HUES64 (cell line): Measurements from ENCODE around the gene ESR1.

Source experiments
- H3K27ac ChIP-seq: 2 replicates; pipeline ENCODE4 v1.7.0; 2013; ENCODE audit warnings: low read depth, low read length, inconsistent platforms
- H3K27me3 ChIP-seq: 2 replicates; pipeline ENCODE4 v1.6.1; 2013; ENCODE audit warnings: mild to moderate bottlenecking, low read length; ENCODE audit not compliant: insufficient read depth
- H3K36me3 ChIP-seq: 2 replicates; pipeline ENCODE4 v1.6.1; 2013; ENCODE audit warnings: mild to moderate bottlenecking, low read length; ENCODE audit not compliant: insufficient read depth
- H3K4me1 ChIP-seq: 2 replicates; pipeline ENCODE4 v1.6.1; 2013; ENCODE audit warnings: mild to moderate bottlenecking, low read length, moderate library complexity; ENCODE audit not compliant: insufficient read depth
- H3K4me3 ChIP-seq: 2 replicates; pipeline ENCODE4 v1.5.1; 2013; ENCODE audit warnings: mild to moderate bottlenecking, low read length, moderate library complexity
- H3K9ac ChIP-seq: 2 replicates; pipeline ENCODE4 v1.6.1; 2013; ENCODE audit warnings: mild to moderate bottlenecking, low read depth, low read length
- H3K9me3 ChIP-seq: 2 replicates; pipeline ENCODE4 v1.6.1; 2013; ENCODE audit warnings: low read depth, low read length; ENCODE audit not compliant: insufficient read depth
- WGBS: fragments of 150-250, 120-280 bp; methylation state at CpG from one replicate; pipeline ENCODE4 v1.1.7; 2013; ENCODE audit warnings: missing lambda C conversion rate; 5-methylcytosine and 5-hydroxymethylcytosine counted together

Gene ESR1

GRCh38 chr6:152166497-152166896 is 359.0 kb downstream of the ESR1 start:
- Histone ChIP-seq H3K4me3 (no peak overlapping the region), H3K9me3 (no peaks in the 10 kb centered on the region), H3K36me3 (no peaks in the 10 kb centered on the region), H3K27me3 (no peaks in the 10 kb centered on the region), H3K9ac (no peak overlapping the region), H3K27ac (no peak overlapping the region), H3K4me1 (peaks cover 3% of the 10 kb centered on the region)
- 89% methylated on average over 4 of the region's 4 CpGs for WGBS

GRCh38 chr6:152166897-152167296 is 359.4 kb downstream of the ESR1 start:
- no peaks in the 10 kb centered on the region for H3K27me3 ChIP-seq
- 96% methylated on average over 4 of the region's 5 CpGs for WGBS
- H3K9ac ChIP-seq = no peak overlapping the region

GRCh38 chr6:152167641-152168603 is 360.4 kb downstream of the ESR1 start:
- Histone ChIP-seq H3K27ac (no peak overlapping the region), H3K4me1 (no peaks in the 10 kb centered on the region), H3K9ac (no peak overlapping the region), H3K9me3 (no peaks in the 10 kb centered on the region), H3K36me3 (no peaks in the 10 kb centered on the region), H3K27me3 (no peaks in the 10 kb centered on the region), H3K4me3 (no peak overlapping the region)
- WGBS = 92% methylated on average over 12 of the region's 13 CpGs

More at GRCh38 chr6:152166897-152167296, 359.4 kb downstream of the ESR1 start:
- Histone ChIP-seq H3K27ac (no peak overlapping the region), H3K36me3 (no peaks in the 10 kb centered on the region), H3K4me1 (no peaks in the 10 kb centered on the region), H3K9me3 (no peaks in the 10 kb centered on the region), H3K4me3 (no peak overlapping the region)

GRCh38 chr6:152170313-152170701 is 362.8 kb downstream of the ESR1 start:
- Histone ChIP-seq H3K27ac (no peak overlapping the region), H3K9ac (no peak overlapping the region), H3K36me3 (no peaks in the 10 kb centered on the region), H3K27me3 (no peaks in the 10 kb centered on the region), H3K4me1 (no peaks in the 10 kb centered on the region), H3K4me3 (no peak overlapping the region), H3K9me3 (no peaks in the 10 kb centered on the region)
- 88% methylated on average over 4 of the region's 4 CpGs for WGBS

GRCh38 chr6:152170702-152171667 is 363.5 kb downstream of the ESR1 start:
- no peaks in the 10 kb centered on the region for H3K27me3 ChIP-seq
- no peaks in the 10 kb centered on the region for H3K9me3 ChIP-seq
- H3K9ac ChIP-seq = no peak overlapping the region
- H3K4me1 ChIP-seq = no peaks in the 10 kb centered on the region
- WGBS = 89% methylated on average over 13 of the region's 13 CpGs
- H3K36me3 ChIP-seq = no peaks in the 10 kb centered on the region
- no peak overlapping the region for H3K4me3 ChIP-seq
- no peak overlapping the region for H3K27ac ChIP-seq

GRCh38 chr6:152173321-152173720 is 365.8 kb downstream of the ESR1 start:
- no peak overlapping the region for H3K4me3 ChIP-seq
- H3K36me3 ChIP-seq = no peaks in the 10 kb centered on the region
- no peaks in the 10 kb centered on the region for H3K27me3 ChIP-seq
- 92% methylated on average over 4 of the region's 4 CpGs for WGBS
- H3K27ac ChIP-seq = no peak overlapping the region
- H3K9me3 ChIP-seq = no peaks in the 10 kb centered on the region
- no peak overlapping the region for H3K9ac ChIP-seq
- no peaks in the 10 kb centered on the region for H3K4me1 ChIP-seq

- H3K4me3 ChIP-seq = no peak overlapping the region
- WGBS = 100% methylated on average over 2 of the region's 2 CpGs
- H3K4me1 ChIP-seq = no peaks in the 10 kb centered on the region
- no peaks in the 10 kb centered on the region for H3K9me3 ChIP-seq
- H3K36me3 ChIP-seq = no peaks in the 10 kb centered on the region
- H3K9ac ChIP-seq = no peak overlapping the region
- no peak overlapping the region for H3K27ac ChIP-seq
- H3K27me3 ChIP-seq = no peaks in the 10 kb centered on the region
These were observed 366.5 kb downstream of the ESR1 start for GRCh38 chr6:152173957-152174356.

- Histone ChIP-seq H3K27ac (no peak overlapping the region), H3K4me3 (no peak overlapping the region), H3K36me3 (no peaks in the 10 kb centered on the region), H3K9ac (no peak overlapping the region), H3K4me1 (no peaks in the 10 kb centered on the region), H3K9me3 (no peaks in the 10 kb centered on the region), H3K27me3 (no peaks in the 10 kb centered on the region)
- WGBS = 87% methylated on average over 4 of the region's 4 CpGs
These were observed 368.8 kb downstream of the ESR1 start for GRCh38 chr6:152176268-152176667.
